Measurements from ENCODE around the gene DNAJC13.

Gene DNAJC13

GRCh38 chr3:132542577-132542976 lies 125.3 kb downstream of the DNAJC13 start:
- Histone ChIP-seq H2AFZ (ENCODE audit: low read length) (no peak overlapping the region), H3K9me3 (ENCODE audit: low read length) (no peaks in the 10 kb centered on the region), H3K9me2 (ENCODE audit: low read depth, low read length) (no peaks in the 10 kb centered on the region), H3K4me2 (ENCODE audit: low read length) (no peak overlapping the region), H3K27ac (ENCODE audit: low read depth, low read length, poor library complexity, severe bottlenecking) (no peak overlapping the region), H3F3A (ENCODE audit: insufficient read depth, low read length) (no peaks in the 10 kb centered on the region), H3K36me3 (ENCODE audit: insufficient read depth, low read length) (peaks cover 25% of the 10 kb centered on the region; the same call in 1 of the 2 replicates), H4K20me1 (ENCODE audit: insufficient read depth, low read length) (no peaks in the 10 kb centered on the region), H3K4me1 (ENCODE audit: insufficient read depth, low read length, severe bottlenecking) (no peaks in the 10 kb centered on the region), H3K27me3 (ENCODE audit: insufficient read depth, low read length) (no peaks in the 10 kb centered on the region), H3K4me3 (ENCODE audit: low read depth, low read length, poor library complexity, severe bottlenecking) (no peak overlapping the region), H3K79me2 (ENCODE audit: insufficient read depth, low read length) (no peaks in the 10 kb centered on the region), H3K9ac (ENCODE audit: low read length) (no peak overlapping the region)
- TF ChIP-seq CTCF (IDR thresholded peaks at IDR 0.05; ENCODE audit: low read length): no peak
- TF ChIP-seq EZH2 (IDR thresholded peaks at IDR 0.05; ENCODE audit: borderline replicate concordance, low read length): no peak

- Histone ChIP-seq H3K79me2 (ENCODE audit: insufficient read depth, low read length) (no peaks in the 10 kb centered on the region), H4K20me1 (ENCODE audit: insufficient read depth, low read length) (no peaks in the 10 kb centered on the region), H3K9ac (ENCODE audit: low read length) (no peak overlapping the region), H3K4me1 (ENCODE audit: insufficient read depth, low read length, severe bottlenecking) (no peaks in the 10 kb centered on the region), H2AFZ (ENCODE audit: low read length) (no peak overlapping the region), H3K27me3 (ENCODE audit: insufficient read depth, low read length) (no peaks in the 10 kb centered on the region), H3K4me3 (ENCODE audit: low read depth, low read length, poor library complexity, severe bottlenecking) (no peak overlapping the region), H3F3A (ENCODE audit: insufficient read depth, low read length) (no peaks in the 10 kb centered on the region), H3K27ac (ENCODE audit: low read depth, low read length, poor library complexity, severe bottlenecking) (no peak overlapping the region), H3K36me3 (ENCODE audit: insufficient read depth, low read length) (peaks cover 21% of the 10 kb centered on the region; the same call in 1 of the 2 replicates), H3K4me2 (ENCODE audit: low read length) (no peak overlapping the region), H3K9me2 (ENCODE audit: low read depth, low read length) (no peaks in the 10 kb centered on the region), H3K9me3 (ENCODE audit: low read length) (no peaks in the 10 kb centered on the region)
- TF ChIP-seq CTCF (IDR thresholded peaks at IDR 0.05; ENCODE audit: low read length) (no peak), EZH2 (IDR thresholded peaks at IDR 0.05; ENCODE audit: borderline replicate concordance, low read length) (no peak)
These were observed 125.9 kb downstream of the DNAJC13 start for GRCh38 chr3:132543011-132543739.

GRCh38 chr3:132544130-132544529 lies 126.8 kb downstream of the DNAJC13 start:
- no peak for TF ChIP-seq EZH2 (IDR thresholded peaks at IDR 0.05; ENCODE audit: borderline replicate concordance, low read length)
- no peak for TF ChIP-seq CTCF (IDR thresholded peaks at IDR 0.05; ENCODE audit: low read length)
- H3K79me2 ChIP-seq (ENCODE audit: insufficient read depth, low read length): no peaks in the 10 kb centered on the region
- H3K4me3 ChIP-seq (ENCODE audit: low read depth, low read length, poor library complexity, severe bottlenecking): no peak overlapping the region
- no peaks in the 10 kb centered on the region for H3K9me2 ChIP-seq (ENCODE audit: low read depth, low read length)
- no peaks in the 10 kb centered on the region for H4K20me1 ChIP-seq (ENCODE audit: insufficient read depth, low read length)
- no peaks in the 10 kb centered on the region for H3F3A ChIP-seq (ENCODE audit: insufficient read depth, low read length)
- no peak overlapping the region for H3K4me2 ChIP-seq (ENCODE audit: low read length)
- H3K27me3 ChIP-seq (ENCODE audit: insufficient read depth, low read length): no peaks in the 10 kb centered on the region
- no peak overlapping the region for H3K9ac ChIP-seq (ENCODE audit: low read length)
- H3K9me3 ChIP-seq (ENCODE audit: low read length): no peaks in the 10 kb centered on the region
- peaks cover 12% of the 10 kb centered on the region; the same call in 1 of the 2 replicates for H3K36me3 ChIP-seq (ENCODE audit: insufficient read depth, low read length)
- no peak overlapping the region for H2AFZ ChIP-seq (ENCODE audit: low read length)
- H3K27ac ChIP-seq (ENCODE audit: low read depth, low read length, poor library complexity, severe bottlenecking): no peak overlapping the region
- no peaks in the 10 kb centered on the region for H3K4me1 ChIP-seq (ENCODE audit: insufficient read depth, low read length, severe bottlenecking)
